Fibroblast of mammary gland (primary cell): ENCODE data around the gene NRN1L.

ENCODE experiments used
- DNase-seq: peaks from one replicate; pipeline ENCODE4 v3.0.0-alpha.2; 2010; ENCODE audit warnings: low read depth
- H3K4me3 ChIP-seq: 2 replicates; pipeline ENCODE4 v1.5.1; 2011; ENCODE audit warnings: low read depth, mild to moderate bottlenecking, low read length, moderate library complexity; ENCODE audit not compliant: control insufficient read depth
- TF ChIP-seq, protein P1 (sequence below): conservative IDR thresholded peaks from 2 replicates; pipeline ENCODE4 v1.5.1; 2011; ENCODE audit warnings: low read depth, low read length, inconsistent platforms; ENCODE audit not compliant: control insufficient read depth, insufficient read depth

NRN1L gene

GRCh38 chr16:67869653-67870052 is 15.0 kb upstream of the NRN1L start:
- H3K4me3 ChIP-seq, result no peak overlapping the region
- no peak for DNase-seq
- TF ChIP-seq, protein P1, sequence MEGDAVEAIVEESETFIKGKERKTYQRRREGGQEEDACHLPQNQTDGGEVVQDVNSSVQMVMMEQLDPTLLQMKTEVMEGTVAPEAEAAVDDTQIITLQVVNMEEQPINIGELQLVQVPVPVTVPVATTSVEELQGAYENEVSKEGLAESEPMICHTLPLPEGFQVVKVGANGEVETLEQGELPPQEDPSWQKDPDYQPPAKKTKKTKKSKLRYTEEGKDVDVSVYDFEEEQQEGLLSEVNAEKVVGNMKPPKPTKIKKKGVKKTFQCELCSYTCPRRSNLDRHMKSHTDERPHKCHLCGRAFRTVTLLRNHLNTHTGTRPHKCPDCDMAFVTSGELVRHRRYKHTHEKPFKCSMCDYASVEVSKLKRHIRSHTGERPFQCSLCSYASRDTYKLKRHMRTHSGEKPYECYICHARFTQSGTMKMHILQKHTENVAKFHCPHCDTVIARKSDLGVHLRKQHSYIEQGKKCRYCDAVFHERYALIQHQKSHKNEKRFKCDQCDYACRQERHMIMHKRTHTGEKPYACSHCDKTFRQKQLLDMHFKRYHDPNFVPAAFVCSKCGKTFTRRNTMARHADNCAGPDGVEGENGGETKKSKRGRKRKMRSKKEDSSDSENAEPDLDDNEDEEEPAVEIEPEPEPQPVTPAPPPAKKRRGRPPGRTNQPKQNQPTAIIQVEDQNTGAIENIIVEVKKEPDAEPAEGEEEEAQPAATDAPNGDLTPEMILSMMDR, result no peak

DNA sequence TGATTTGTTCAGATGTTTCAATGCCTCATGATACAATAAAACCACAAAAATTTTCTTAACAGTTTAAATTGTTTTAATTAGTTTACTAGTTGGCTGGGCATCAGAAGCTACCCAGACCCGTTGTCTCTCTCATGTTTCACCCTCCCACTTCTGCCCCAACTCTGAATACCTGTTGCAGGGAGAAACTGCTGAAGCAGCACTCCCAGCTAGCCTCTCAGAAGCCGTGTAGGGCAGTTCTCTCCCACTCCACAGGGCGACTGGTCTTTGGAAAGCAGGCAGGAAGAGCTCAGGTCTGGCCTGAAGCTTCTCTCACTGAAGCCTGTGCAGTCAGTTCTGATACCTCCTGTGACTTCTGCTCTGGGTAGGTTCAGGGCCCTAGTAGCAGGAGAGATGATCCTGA is 13.4 kb upstream of the NRN1L start:
- DNase-seq, result no peak
- TF ChIP-seq, protein P1, result no peak
- H3K4me3 ChIP-seq, result no peak overlapping the region

- H3K4me3 ChIP-seq, result no peak overlapping the region
- TF ChIP-seq, protein P1, result no peak
- DNase-seq, result no peak
These were observed 12.5 kb upstream of the NRN1L start for GRCh38 chr16:67872131-67872630.

DNA sequence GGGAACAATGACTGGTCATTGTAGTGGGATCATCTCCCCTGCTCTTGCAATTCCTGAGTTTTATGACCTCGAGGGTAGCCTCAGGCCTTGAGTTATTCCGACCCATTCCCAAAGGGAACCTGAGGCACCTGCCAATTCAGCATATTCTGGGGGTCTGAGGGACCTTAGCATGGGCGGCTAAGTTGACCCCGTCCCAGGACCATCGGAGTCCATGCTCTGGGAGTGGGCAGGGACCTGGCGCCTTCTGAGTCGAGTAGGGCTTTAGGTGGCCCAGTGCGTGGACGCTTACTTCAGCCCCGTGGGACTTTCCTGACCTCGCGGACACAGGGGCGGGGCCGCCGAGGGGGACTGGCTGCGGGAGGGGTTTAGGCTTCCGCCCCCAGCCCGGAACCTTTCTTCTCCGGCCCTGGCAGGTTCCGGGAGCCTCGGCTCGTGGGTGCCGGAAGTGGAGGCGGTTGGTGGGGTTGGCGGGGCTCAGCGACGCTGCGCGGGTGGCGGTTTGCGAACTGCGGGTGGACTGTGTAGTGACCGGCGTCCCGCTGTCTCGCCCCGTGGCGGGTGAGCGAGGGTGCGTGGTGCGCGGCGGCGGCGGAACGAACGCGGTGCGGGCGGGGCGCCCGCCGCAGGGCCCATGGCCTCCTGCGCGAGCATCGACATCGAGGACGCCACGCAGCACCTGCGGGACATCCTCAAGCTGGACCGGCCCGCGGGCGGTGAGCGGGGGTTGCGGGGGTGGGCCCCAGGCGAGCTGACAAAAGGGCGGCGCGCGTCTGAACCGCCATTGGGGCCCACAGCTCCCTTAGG is 11.9 kb upstream of the NRN1L start, which contains the start of gene EDC4:
EDC4 (plus strand) TSS at position 422 of the 804 bp plus-strand sequence; CDS start at position 632, 210 bp downstream.
- TF ChIP-seq, protein P1, result no peak
- peak within 1 kb of the TSS; percentile 88 for H3K4me3 ChIP-seq
- peak; percentile 73 for DNase-seq

- TF ChIP-seq, protein P1, result no peak
- no peak for DNase-seq
- peak overlapping the region; percentile 88 for H3K4me3 ChIP-seq
These were observed 11.0 kb upstream of the NRN1L start for GRCh38 chr16:67873435-67874370.

DNA sequence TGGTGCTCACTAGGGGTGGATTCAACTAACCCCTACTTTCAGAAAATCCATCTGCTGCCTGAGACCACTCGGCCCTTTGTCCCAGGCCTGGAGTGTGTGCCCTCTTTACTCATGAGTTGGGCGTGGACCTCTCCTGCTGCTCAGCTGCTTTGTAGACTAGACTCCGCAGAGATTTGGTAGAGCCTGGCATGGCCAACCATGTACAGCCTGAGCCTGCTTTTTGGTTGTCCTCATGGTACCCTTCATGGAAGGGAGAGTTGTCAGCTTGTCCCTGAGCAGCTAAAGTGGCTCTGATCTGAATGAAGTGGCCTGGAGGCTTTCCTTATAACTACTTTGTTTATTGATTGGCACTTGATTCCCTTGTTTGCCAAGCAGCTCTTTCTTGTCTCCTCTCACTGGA is 10.3 kb upstream of the NRN1L start:
- TF ChIP-seq, protein P1, result no peak
- peak overlapping the region; percentile 88 for H3K4me3 ChIP-seq
- DNase-seq, result no peak
